OCI-LY3 (cell line): ENCODE measurements around the gene EHMT1.
A peak's percentile ranks its signal among the peaks of the same experiment; 100 is the strongest.

Experiments used
- H2AFZ ChIP-seq: fragments of 200-600, 300-600 bp; shearing (Covaris generic); 2 replicates; pipeline ENCODE4 v1.6.0; 2014; ENCODE audit warnings: antibody characterized with exemption, low read depth, low read length
- H3K27ac ChIP-seq: fragments of 200-600, 300-600 bp; sonication (generic); 2 replicates; pipeline ENCODE4 v1.5.1; 2014; ENCODE audit warnings: mild to moderate bottlenecking, low read length, moderate library complexity, mixed read lengths
- H3K27me3 ChIP-seq: fragments of 200-600, 300-600 bp; sonication (generic); 2 replicates; pipeline ENCODE4 v1.6.1; 2014; ENCODE audit warnings: low read depth, low read length, mixed read lengths
- H3K36me3 ChIP-seq: fragments of 200-600, 300-600 bp; sonication (generic); replicated peaks from 2 replicates; pipeline ENCODE3; 2014; ENCODE audit warnings: low read depth, low read length, mixed read lengths
- H3K4me1 ChIP-seq: fragments of 300-600, 200-600 bp; sonication (generic); 2 replicates; pipeline ENCODE4 v1.6.1; 2014; ENCODE audit warnings: low read length, mixed read lengths
- H3K4me2 ChIP-seq: fragments of 200-600, 300-600 bp; sonication (generic); 2 replicates; pipeline ENCODE4 v1.6.1; 2014; ENCODE audit warnings: low read length, mixed read lengths
- H3K4me3 ChIP-seq: fragments of 300-600, 200-600 bp; sonication (generic); 2 replicates; pipeline ENCODE4 v1.5.1; 2014; ENCODE audit warnings: antibody characterized with exemption, mild to moderate bottlenecking, low read length, moderate library complexity
- H3K79me2 ChIP-seq: fragments of 300-600, 200-600 bp; shearing (Covaris generic); 2 replicates; pipeline ENCODE4 v1.6.1; 2014; ENCODE audit warnings: mild to moderate bottlenecking, low read length, mixed read lengths
- H3K9ac ChIP-seq: fragments of 300-600, 200-600 bp; shearing (Covaris generic); 2 replicates; pipeline ENCODE4 v1.6.0; 2014; ENCODE audit warnings: mild to moderate bottlenecking, low read length, moderate library complexity
- H3K9me3 ChIP-seq: fragments of 200-600, 300-600 bp; shearing (Covaris generic); 2 replicates; pipeline ENCODE4 v1.6.1; 2014; ENCODE audit warnings: low read length, mixed read lengths; ENCODE audit not compliant: insufficient read depth
- H4K20me1 ChIP-seq: fragments of 200-600, 300-600 bp; sonication (generic); 2 replicates; pipeline ENCODE4 v1.6.1; 2016; ENCODE audit warnings: low read length, mixed read lengths; ENCODE audit not compliant: insufficient read depth
- CTCF ChIP-seq: fragments of 200-600, 300-600 bp; sonication (generic); IDR thresholded peaks from 2 replicates; pipeline ENCODE4 v1.5.1; 2014; ENCODE audit warnings: antibody characterized with exemption, low read length, low read depth
- EZH2phosphoT487 ChIP-seq: fragments of 200-600 bp; shearing (Covaris generic); IDR thresholded peaks from 2 replicates; pipeline ENCODE4 v1.6.1; 2018; ENCODE audit warnings: antibody characterized with exemption, mixed run types, low read depth

EHMT1 gene

DNA sequence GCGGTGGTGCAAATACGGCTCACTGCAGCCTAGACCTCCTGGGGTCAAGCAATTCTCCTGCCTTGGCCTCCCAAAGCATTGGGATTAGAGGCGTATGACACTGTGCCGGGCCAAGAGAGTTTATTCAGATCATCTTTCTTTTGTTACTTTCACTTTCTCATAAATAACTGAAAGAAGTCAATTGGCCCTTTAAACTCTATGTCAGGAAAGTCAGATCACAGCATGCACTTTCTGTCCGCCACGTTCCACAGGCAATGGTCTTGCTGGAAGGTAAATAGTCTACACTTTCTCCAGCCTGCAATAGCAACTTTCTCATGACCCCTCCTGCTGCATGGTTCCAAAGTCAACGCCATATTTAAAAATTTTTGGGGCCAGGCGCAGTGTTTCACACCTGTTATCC is 19.9 kb upstream of the EHMT1 start:
- Histone ChIP-seq H3K9me3 (no peaks in the 10 kb centered on the region), H3K79me2 (no peaks in the 10 kb centered on the region), H3K36me3 (no peaks in the 10 kb centered on the region), H4K20me1 (no peaks in the 10 kb centered on the region), H3K27ac (no peak overlapping the region), H3K4me1 (peaks cover 7% of the 10 kb centered on the region), H3K4me3 (no peak overlapping the region), H3K9ac (no peak overlapping the region), H2AFZ (no peak overlapping the region), H3K4me2 (no peak overlapping the region), H3K27me3 (no peaks in the 10 kb centered on the region)
- no peak for TF ChIP-seq CTCF
- no peak for TF ChIP-seq EZH2phosphoT487

- H3K9ac ChIP-seq, result no peak overlapping the region
- no peak overlapping the region for H3K4me3 ChIP-seq
- H3K36me3 ChIP-seq, result no peaks in the 10 kb centered on the region
- H3K27ac ChIP-seq, result no peak overlapping the region
- TF ChIP-seq EZH2phosphoT487, result no peak
- no peak for TF ChIP-seq CTCF
- no peaks in the 10 kb centered on the region for H3K9me3 ChIP-seq
- H2AFZ ChIP-seq, result peak overlapping the region; percentile 58; the same call in 1 of the 2 replicates
- peaks cover 4% of the 10 kb centered on the region; the same call in 1 of the 2 replicates for H3K79me2 ChIP-seq
- H3K27me3 ChIP-seq, result no peaks in the 10 kb centered on the region; the same call in 1 of the 2 replicates
- H3K4me1 ChIP-seq, result peaks cover 22% of the 10 kb centered on the region
- peak overlapping the region; percentile 8; the same call in 1 of the 2 replicates for H3K4me2 ChIP-seq
- no peaks in the 10 kb centered on the region; the same call in 1 of the 2 replicates for H4K20me1 ChIP-seq
These were observed 16.1 kb upstream of the EHMT1 start for GRCh38 chr9:137602661-137603060.

DNA sequence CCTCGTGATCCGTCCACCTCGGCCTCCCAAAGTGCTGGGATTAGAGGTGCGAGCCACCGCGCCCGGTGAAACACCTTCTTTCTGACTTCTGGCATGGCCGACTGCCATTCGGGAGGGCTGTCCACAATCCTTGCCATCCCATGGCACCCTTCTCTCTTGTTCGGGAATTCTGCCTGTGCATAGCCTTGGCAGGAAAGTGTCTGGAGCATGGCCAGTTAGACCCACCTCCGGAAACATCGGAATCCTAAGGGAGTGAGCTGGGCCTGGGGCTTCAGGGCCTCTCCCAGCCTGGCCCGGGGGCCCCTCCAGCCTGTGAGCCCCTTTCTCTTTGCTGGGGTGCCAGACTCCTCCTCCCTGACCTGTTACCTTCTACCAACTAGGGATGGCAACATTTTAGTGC is 14.9 kb upstream of the EHMT1 start:
- peaks cover 4% of the 10 kb centered on the region; the same call in 1 of the 2 replicates for H3K79me2 ChIP-seq
- TF ChIP-seq EZH2phosphoT487, result no peak
- TF ChIP-seq CTCF, result no peak
- H3K9me3 ChIP-seq, result no peaks in the 10 kb centered on the region
- peaks cover 22% of the 10 kb centered on the region for H3K4me1 ChIP-seq
- peak overlapping the region; percentile 88 for H3K4me2 ChIP-seq
- H3K27me3 ChIP-seq, result no peaks in the 10 kb centered on the region; the same call in 1 of the 2 replicates
- H3K36me3 ChIP-seq, result no peaks in the 10 kb centered on the region
- no peaks in the 10 kb centered on the region; the same call in 1 of the 2 replicates for H4K20me1 ChIP-seq
- H3K27ac ChIP-seq, result no peak overlapping the region
- H3K9ac ChIP-seq, result no peak overlapping the region
- H2AFZ ChIP-seq, result no peak overlapping the region
- H3K4me3 ChIP-seq, result 0 out of 2 replicates have a peak overlapping the region, but pooled peaks have one; percentile 75

DNA sequence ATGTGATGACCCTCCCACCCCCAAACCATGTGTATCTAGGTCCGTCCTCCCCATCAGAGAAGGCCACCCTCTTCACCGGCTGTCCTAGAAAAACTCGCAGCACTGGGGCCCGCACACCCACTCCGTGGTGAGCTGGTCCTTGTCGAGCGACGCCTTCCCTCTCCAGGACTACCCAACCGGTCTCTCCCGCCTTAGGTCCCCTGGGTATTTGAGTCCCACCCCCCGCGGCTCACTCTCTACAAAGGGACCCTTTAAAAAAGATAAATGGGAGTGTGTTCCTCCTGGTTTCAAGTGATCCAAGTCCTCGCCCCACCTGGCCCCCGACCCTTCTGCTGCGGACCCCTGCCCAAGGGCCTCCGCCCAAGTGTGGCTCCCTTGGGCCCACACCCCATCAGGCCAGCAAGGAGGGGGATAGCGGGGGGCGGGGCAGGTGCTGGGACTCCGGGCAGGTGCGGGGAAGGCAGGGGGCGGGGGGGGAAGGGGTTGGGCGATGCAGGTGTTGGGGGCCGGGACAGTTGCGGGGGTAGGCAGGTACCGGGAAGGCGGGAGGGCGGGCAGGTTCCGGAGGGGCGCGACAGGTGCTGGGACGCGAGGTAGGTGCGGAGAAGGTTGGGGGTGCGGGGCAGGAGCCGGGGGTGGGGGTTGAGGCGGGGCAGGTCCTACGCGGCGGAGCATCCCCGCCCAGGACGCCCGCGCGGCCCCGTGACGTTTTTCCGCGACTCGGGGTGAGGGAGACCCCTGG is 14.3 kb upstream of the EHMT1 start:
- H2AFZ ChIP-seq, result no peak overlapping the region
- H3K27ac ChIP-seq, result no peak overlapping the region
- no peaks in the 10 kb centered on the region for H3K36me3 ChIP-seq
- H3K4me1 ChIP-seq, result peaks cover 22% of the 10 kb centered on the region
- peak overlapping the region; percentile 88 for H3K4me2 ChIP-seq
- peak overlapping the region; percentile 37; the same call in 1 of the 2 replicates for H3K9ac ChIP-seq
- TF ChIP-seq EZH2phosphoT487 (no peak), CTCF (no peak)
- no peaks in the 10 kb centered on the region; the same call in 1 of the 2 replicates for H3K27me3 ChIP-seq
- H3K79me2 ChIP-seq, result peaks cover 4% of the 10 kb centered on the region; the same call in 1 of the 2 replicates
- H4K20me1 ChIP-seq, result no peaks in the 10 kb centered on the region; the same call in 1 of the 2 replicates
- peak overlapping the region; percentile 75 for H3K4me3 ChIP-seq
- H3K9me3 ChIP-seq, result no peaks in the 10 kb centered on the region
